ENCODE measurements around the gene SLC11A2.
"Not testable (repeated sequence)": the region's sequence is repeated elsewhere in the genome, so short reads cannot be mapped to it uniquely, and the experiment has no call there.

The SLC11A2 gene

DNA sequence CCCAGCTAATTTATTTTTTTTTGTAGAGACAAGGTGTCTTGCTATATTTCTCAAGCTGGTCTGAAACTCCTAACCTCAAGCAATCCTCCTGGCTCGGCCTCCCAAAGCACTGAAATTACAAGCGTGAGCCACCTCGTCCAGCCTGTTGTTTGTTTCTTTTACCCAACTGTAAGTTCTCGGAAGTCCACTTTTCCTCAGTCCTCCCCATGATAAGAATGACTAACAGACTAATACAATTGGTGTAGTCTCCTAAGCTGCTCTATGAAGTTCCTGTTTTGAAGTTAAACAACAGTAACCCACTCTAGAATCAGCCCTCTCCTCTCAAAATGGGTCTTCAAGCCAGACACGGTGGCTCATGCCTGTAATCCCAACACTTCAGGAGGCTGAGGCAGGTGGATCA is 37.3 kb downstream of the SLC11A2 start:
- no peak for DNase-seq

GRCh38 chr12:50988051-50988450 is 38.1 kb downstream of the SLC11A2 start:
- DNase-seq = no peak

DNA sequence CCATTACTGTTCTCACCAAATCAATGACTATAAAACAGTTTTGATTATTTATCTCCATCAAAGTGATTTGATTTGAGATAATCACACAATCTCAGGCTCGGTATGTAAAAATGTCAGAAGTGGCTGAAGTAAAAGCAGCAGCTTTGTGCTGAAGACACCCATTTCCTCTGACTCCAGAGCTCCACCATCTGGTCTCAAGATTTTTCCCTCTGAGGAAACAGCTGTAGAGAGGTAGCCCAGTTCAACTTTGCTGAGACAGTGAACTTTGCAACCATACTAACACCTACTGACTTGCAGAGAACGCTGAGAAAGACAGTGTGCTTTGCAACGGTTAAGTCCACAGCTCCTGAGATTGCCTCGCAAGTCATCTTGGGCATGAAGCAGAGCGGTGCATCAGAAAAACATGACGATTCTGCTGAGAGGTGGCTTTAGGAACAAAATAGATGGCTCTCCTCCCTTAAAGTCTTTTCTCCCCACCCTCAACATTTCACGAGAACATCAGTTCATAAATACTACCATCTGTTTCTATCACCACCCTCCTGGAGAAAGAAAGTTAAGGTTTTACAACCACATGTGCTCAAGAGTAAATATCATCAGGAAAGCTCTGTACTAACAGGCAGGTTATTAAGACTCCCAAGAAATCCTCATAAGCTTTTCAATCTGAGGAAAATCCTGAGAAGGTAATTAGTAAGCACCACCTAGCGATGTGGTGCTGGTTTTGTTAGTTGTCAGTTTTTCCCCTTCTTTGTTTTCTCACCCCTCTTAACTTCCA is 39.0 kb downstream of the SLC11A2 start:
- DNase-seq = peak; percentile 42

DNA sequence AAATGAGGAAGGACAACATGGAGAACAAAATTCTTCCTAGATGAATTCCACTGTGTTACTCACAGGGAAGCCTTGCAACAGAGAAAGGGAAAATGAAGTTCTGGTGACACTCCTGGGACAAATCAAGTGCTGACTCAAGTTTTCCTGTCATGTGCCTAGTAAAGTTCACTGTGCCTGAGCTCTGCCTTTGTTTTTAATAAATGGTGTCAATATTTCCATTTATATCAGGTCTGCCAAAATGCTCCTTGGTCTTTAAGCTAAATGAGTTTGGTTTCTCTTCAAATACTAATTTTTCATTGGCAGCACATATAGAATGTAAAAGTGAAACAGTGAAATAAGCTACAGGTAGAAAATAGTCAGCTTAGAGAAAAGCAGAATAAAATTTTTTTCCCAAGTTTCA is 40.9 kb downstream of the SLC11A2 start:
- DNase-seq = no peak

DNA sequence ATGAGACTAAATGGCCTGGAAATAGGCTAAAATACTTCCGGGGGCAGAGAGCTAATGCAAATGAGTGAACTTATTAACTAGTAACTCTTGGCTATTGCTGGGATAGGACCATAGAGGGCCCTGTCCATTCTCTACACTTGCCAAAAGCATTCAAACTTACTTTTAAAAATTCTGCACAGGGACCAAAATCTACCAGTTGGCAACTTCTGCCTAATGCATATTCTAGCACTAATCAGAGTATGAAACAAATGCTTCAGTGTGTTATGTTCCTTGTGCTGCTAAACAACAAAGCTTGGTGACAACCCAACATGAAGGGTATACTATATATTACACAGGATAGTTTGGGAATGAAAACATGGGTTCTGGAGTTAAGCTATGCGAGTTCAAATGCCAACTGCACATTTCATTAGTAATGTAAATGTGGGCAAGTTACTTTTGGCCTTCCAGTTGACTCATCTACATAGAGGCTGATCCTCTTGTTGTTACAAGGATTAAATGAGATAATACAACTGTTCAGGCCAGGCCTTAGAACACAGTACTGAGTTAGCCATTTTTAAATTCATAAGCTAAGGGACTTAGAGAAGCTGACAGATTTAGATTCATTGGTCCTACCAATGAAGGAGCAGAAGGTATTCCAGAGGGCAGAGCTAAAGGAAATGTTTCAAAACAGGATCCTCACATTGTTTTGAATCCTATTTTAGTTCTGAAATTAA is 41.4 kb downstream of the SLC11A2 start:
- DNase-seq = no peak

DNA sequence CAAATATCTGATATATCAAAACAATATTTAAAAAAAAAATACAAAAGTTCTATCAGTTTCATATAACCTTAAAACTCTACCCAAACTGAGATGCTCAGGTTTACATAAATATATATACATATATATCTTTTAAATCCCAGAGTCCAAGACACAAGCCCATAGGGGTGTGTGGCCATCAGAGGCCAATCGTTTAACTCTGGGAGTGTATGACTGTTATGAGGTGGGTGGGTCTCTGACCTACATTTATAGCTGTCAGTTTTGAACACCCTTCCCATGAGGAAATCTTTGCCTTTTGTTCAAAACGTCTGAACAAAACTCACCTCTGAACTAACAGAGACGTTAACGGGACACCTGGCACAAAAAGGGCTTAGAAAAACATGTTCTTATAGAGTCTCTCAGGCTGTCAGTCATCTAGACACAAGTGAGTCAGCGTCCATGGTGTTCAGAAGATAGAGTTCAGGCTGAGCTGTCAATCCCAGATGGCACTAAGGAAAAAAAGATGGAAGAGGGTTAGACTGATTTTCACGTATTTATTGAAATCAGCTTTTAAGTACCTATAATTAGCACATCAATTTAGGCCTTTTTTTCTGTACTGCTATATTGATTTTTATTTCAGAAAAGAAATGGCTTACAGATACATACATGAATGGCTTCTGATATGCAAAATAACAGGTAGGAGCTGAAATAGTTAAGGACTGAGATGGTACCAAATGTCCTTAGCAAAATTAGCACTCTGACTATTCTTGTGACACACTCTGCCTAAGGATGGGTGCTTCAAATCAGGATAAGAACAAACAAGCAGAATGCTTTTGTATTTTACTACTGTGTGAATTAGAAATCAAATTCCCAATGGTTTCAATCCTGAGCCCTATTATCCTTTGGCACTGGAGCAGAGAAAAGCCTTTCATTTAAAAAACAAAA is 44.6 kb downstream of the SLC11A2 start:
- DNase-seq = no peak

- DNase-seq = no peak
Measured at GRCh38 chr12:50980545-50980944, 45.6 kb downstream of the SLC11A2 start.

GRCh38 chr12:50979369-50980052 is 46.7 kb downstream of the SLC11A2 start:
- no peak for DNase-seq

GRCh38 chr12:50971946-50972345 is 54.2 kb downstream of the SLC11A2 start:
- DNase-seq = no peak

- DNase-seq = no peak
Measured at GRCh38 chr12:50964432-50964831, 61.8 kb downstream of the SLC11A2 start.

GRCh38 chr12:50961708-50962107 is 64.5 kb downstream of the SLC11A2 start:
- no peak for DNase-seq

- DNase-seq = no peak
Measured at GRCh38 chr12:50960130-50960529, 66.1 kb downstream of the SLC11A2 start.

- no peak for DNase-seq
Measured at GRCh38 chr12:50955697-50956096, 70.5 kb downstream of the SLC11A2 start.

GRCh38 chr12:50955288-50955687 is 70.9 kb downstream of the SLC11A2 start:
- no peak for DNase-seq

DNA sequence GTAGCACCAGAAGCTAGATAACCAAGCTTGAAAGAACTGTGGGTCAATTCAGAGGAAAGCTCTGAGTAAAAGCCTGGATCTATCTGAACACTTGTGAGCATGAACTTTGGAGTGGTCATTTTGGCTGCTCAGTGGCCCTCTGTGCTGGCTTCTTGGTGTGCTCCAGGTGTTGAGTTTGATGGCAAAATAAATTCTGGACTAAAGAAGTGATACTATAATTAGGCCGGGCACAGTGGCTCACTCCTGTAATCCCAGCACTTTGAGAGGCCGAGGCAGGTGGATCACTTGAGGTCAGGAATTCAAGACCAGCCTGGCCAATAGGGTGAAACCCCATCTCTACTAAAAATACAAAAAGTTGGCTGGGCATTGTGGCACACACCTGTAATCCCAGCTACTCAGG is 71.4 kb downstream of the SLC11A2 start:
- DNase-seq = not testable (repeated sequence)

- no peak for DNase-seq
Measured at GRCh38 chr12:50953047-50953446, 73.1 kb downstream of the SLC11A2 start.

- no peak for DNase-seq
Measured at GRCh38 chr12:50952510-50952909, 73.7 kb downstream of the SLC11A2 start, which contains the start of gene HIGD1C. Gene HIGD1C, plus strand, starts transcription at chr12:50952544. Its CDS starts 1,455 bp downstream, at chr12:50953999.

DNA sequence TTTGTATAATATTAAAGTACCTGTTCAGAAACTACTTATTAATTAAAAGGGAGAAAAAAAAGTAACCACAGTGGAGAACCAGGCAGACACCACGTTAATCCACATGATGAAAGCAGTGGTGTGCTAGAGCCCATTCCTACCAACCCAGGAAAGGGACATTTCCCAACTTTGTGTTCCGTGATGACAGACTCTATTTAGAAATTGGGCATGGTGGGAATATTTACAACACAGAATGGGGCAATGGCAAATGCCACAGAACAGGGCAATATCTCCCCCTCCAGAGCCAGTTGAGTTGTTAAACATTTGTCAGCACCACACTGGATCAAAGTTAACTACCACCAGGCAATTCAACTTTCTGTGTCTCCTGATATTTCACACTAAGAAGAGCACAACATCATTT is 75.1 kb downstream of the SLC11A2 start:
- DNase-seq = no peak

DNA sequence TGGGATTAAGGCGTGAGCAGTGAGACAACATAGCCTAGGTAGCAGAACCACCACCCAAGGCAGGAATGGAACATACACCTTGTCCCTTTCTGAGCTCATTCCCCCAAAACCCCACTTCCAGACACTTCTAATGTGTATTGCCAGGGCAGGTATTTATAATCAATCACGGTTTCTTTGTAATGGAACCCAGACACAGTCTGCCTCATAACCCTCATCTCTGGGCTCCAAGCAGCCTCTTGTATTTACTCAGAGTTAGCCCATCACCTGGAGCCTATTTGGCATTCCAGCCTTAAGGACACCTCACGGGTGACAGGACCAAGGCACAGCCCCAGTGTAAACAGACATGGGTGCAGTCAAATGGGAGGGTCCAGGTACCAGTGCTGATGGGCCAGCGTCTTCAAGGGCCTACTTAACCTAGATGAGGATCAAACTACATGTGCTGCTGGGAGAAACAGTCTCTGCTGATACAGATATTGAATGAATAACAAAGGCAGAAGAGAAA is 76.3 kb downstream of the SLC11A2 start:
- no peak for DNase-seq

DNA sequence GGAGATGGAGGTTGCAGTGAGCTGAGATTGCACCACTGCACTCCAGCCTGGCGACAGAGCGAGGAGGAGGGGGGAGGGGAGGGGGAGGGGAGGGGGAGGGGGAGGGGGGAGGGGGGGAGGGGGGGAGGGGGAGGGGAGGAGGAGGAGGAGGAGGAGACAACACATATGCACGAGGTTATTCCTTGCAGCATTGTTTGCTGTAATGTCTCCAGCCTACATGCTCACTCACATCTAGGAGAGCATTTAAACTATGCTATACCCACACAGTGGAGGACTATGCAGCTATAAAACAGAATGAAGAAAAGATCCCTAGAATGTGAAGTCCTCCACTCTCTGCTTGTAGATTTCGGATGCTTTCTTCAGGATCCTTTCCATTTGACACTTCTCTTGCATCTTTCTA is 77.4 kb downstream of the SLC11A2 start:
- no peak for DNase-seq

GRCh38 chr12:50947933-50948626 is 78.1 kb downstream of the SLC11A2 start:
- no peak for DNase-seq

GRCh38 chr12:50937653-50938052 is 88.5 kb downstream of the SLC11A2 start:
- DNase-seq = no peak

Measured in CD4-positive, alpha-beta T cell treated with Interleukin-12 subunit alpha and Interleukin-12 subunit beta, for 1 hour (primary cell).